HG02973 (cell line): ENCODE results near the gene RASD2.

Source experiments
- ATAC-seq: cut with Tn5 transposase; IDR thresholded peaks from one replicate; pipeline ENCODE4 v1.9.1; 2021; ENCODE audit warnings: moderate library complexity; ENCODE audit not compliant: unreplicated experiment

The RASD2 gene

DNA sequence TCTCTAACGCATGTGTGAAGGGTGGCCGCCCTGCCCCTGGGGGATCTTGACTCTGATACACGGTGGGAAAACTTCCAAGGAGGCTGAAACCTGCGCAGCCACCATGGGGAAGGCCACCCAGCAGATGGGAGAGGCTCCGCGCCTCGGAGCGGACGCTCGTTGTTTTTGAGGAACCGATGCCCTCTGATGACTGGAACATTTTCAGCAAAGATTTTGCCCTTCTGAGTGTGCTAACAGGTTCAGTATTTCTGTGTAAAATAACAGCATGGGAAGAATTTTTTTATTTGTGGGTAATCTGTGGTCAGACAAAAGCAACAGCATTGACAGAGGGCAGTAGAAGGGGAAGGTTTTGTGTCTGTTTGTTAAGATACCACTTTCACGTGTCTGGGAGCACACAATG is 59.8 kb downstream of the RASD2 start:
- ATAC-seq = no peak

DNA sequence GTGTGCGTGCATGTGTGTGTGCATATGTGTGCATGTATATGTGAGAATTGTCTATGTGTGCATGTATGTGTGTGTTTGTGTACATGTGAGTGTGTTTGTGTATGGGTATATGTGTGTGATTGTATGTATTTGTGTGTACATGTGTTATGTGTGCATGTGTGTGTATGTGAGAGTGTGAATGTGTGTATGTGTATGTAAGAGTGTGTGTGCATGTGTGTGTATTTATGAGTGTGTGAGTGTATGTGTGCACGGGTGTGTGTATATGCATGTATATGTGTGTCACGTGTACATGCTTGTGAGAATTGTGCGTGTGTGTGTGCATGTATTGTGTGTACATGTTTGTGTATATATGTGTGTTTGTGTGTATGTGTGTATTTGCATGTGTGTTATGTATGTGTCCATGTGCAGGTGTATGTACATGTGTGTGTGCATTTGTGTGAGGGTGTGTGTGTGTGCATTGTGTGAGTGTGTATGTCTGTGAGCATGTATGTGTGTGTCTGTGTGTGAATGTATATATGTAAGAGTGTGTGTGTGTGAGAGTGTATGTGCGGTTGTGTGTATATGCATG is 60.5 kb downstream of the RASD2 start:
- no peak for ATAC-seq

DNA sequence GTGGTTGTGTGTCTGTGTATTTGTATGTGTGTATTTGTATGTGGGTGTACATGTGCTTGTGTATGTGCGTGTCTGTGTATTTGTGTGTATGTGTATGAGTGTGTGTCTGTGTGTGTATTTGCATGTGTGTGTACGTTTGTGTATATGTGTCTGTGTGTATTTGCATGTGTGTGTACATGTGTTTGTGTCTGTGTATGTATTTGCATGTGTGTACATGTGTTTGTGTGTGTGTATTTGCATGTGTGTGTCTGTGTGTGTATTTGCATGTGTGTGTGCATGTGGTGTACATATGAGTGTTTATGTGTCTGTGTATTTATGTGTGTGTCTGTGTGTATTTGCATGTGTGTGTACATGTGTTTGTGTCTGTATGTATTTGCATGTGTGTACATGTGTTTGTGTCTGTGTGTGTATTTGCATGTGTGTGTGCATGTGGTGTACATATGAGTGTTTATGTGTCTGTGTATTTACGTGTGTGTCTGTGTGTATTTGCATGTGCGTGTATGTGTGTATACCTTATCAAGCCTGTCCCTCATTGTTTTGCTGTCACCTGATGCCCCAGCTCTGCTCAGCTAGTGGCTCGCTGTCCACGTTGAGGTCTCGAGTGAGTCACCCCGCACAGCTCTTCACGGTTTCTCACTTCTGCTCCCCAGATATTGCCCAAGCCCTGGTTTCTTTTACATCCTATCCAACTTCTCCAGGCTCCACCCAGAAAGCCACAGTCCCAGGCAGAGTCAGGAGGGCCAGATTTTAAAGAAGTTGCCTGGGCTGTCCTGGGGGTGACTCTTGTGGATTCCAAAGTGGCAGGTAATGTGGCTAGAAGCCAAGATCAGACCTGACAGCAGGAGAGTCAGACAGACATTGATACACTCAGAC is 61.3 kb downstream of the RASD2 start:
- ATAC-seq = no peak
